Measurements from ENCODE around the gene DEFB131B. TPM values are rescaled to one million over a fixed set of nuclear protein-coding genes. Genes with fewer than 3 reads are reported as not detected.

Gene DEFB131B
- polyA plus RNA-seq, 1 experiment: not detected

DNA sequence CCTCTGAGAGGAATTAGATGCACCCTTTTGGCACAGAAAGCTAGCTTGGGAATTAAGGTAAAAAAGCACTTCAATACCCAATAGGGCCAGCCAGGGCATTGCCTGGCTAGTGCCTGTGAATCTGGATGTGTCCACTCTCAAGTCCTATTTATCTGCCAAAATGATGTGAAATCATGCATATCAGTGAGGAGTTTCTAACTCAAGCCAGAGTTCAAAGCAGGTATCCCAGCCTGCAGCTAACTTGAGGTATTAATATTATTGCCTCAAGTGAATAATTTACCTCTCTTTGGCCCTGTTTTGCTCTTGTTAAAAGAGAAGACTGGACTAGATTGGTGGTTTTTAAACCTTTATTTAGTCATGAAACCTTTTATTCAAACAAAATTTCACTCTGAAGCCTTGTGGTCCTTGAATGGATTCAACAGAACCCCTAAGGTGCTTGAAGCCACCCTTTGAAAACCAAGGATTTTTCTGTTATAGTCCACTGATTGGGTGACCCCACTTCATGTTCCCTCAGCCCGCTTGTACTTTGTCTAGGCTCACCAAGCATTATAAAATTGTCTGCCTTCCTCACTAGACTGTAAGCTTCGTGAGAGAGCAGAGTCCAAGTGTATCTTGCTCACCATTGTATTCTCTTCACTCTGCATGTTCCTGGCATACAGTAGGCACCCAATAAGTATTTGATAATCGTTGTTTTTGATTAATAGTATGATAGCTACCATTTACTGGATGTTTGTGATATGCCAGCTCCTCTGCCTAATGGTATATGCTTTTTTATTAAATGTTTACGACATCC lies 55.1 kb downstream of the DEFB131B start:
- CTCF ChIA-PET: interaction anchor here (0.5 kb wide), 1 partner anchor 17 kb away, joined by 4 read pairs; no protein-coding TSS in a partner anchor
- DNase-seq (ENCODE audit: low read depth): no peak
- H3K27me3 ChIP-seq (ENCODE audit: control insufficient read depth, insufficient read depth, low read length): no peaks in the 10 kb centered on the region
- no peak overlapping the region for H3K4me3 ChIP-seq (ENCODE audit: low read depth, low read length)
- no peaks in the 10 kb centered on the region for H3K36me3 ChIP-seq (ENCODE audit: control insufficient read depth, insufficient read depth, low read length)
- TF ChIP-seq CTCF (IDR thresholded peaks at IDR 0.05; ENCODE audit: insufficient read depth, low read depth, low read length): no peak
- POLR2A ChIA-PET: no interaction called here

Small RNAs within 50 kb of the gene (small RNA-seq; reads per million reads assigned to genes)
- gene RNA5SP342 (ENCODE audit: insufficient read length, low read depth, low replicate concordance): not detected

Other genes starting within 250 kb of the DEFB131B start
- not detected in 2 replicates for gene DEFB108B, start 45.3 kb upstream of the DEFB131B start, polyA plus RNA-seq (2011; rRNA removed)
- 3.3 and 4.5 TPM in 2 replicates for gene XNDC1N, start 50.1 kb downstream of the DEFB131B start, polyA plus RNA-seq (2011; rRNA removed)
- 77.3 and 80.5 TPM in 2 replicates for gene RNF121, start 50.6 kb downstream of the DEFB131B start, polyA plus RNA-seq (2011; rRNA removed)
- gene IL18BP, start 120.5 kb downstream of the DEFB131B start, polyA plus RNA-seq (2011; rRNA removed): 2.5 and 3.2 TPM in 2 replicates
- 87.1 and 120 TPM in 2 replicates for gene NUMA1, start 202.1 kb downstream of the DEFB131B start, polyA plus RNA-seq (2011; rRNA removed)
- gene LRRC51, start 202.4 kb downstream of the DEFB131B start, polyA plus RNA-seq (2011; rRNA removed): 9.8 TPM in 2 replicates
- gene LAMTOR1, start 224.8 kb downstream of the DEFB131B start, polyA plus RNA-seq (2011; rRNA removed): 105 and 145 TPM in 2 replicates
- not detected in 2 replicates for gene TOMT, start 227.5 kb downstream of the DEFB131B start, polyA plus RNA-seq (2011; rRNA removed)
- 51.5 and 54.3 TPM in 2 replicates for gene ANAPC15, start 234.2 kb downstream of the DEFB131B start, polyA plus RNA-seq (2011; rRNA removed)